Activated CD8-positive, alpha-beta T cell treated with anti-CD3 and anti-CD28 coated beads, Interleukin-2, amount 10 ng/mL, durations not matched to agents 7 days and 5 days (primary cell): ENCODE data around the gene NR6A1. TPM values are rescaled to one million over a fixed set of nuclear protein-coding genes. Genes with fewer than 3 reads are reported as not detected.

Experiments
- ATAC-seq: fragments of 150-1000 bp; cut with Tn5 transposase; one replicate; pipeline ENCODE4 v1.10.0; 2021; ENCODE audit warnings: moderate library complexity
- CTCF ChIA-PET: fragments of 350-600 bp; sonication (Branson Sonifier 250); formaldehyde crosslinking; loops from one replicate; lab custom pipeline; 2021; ENCODE audit warnings: antibody characterized with exemption; lab: Charles Lee
- POLR2A ChIA-PET: fragments of 350-600 bp; sonication (Branson Sonifier 250); formaldehyde crosslinking; loops from one replicate; lab custom pipeline; 2021; ENCODE audit warnings: antibody characterized with exemption; lab: Charles Lee
- DNase-seq: peaks from one replicate; pipeline ENCODE4 v3.0.0-alpha.2; 2020
- H3K27ac Mint-ChIP-seq: one replicate; pipeline ENCODE4 v1.8.0; 2021; ENCODE audit warnings: mild to moderate bottlenecking, mixed read lengths
- H3K27me3 Mint-ChIP-seq: one replicate; pipeline ENCODE4 v1.8.0; 2021; ENCODE audit warnings: low read depth, mixed read lengths
- H3K36me3 Mint-ChIP-seq: one replicate; pipeline ENCODE4 v1.8.0; 2021; ENCODE audit warnings: low read depth, mixed read lengths
- H3K4me1 Mint-ChIP-seq: one replicate; pipeline ENCODE4 v1.8.0; 2021; ENCODE audit warnings: low read depth, mixed read lengths
- H3K4me3 Mint-ChIP-seq: one replicate; pipeline ENCODE4 v1.8.0; 2021; ENCODE audit warnings: mild to moderate bottlenecking, mixed read lengths
- H3K9me3 Mint-ChIP-seq: one replicate; pipeline ENCODE4 v1.8.0; 2022; ENCODE audit warnings: mixed read lengths; ENCODE audit not compliant: insufficient read depth
- total RNA-seq, 2 experiments: library from RNA; stranded (reverse); gene quantifications; one replicate each; pipeline ENCODE4 v1.2.3, GENCODE V29; 2021

The NR6A1 gene
- total RNA-seq, 2 experiments from 2014 or later: 0.18 to 0.26 TPM

DNA sequence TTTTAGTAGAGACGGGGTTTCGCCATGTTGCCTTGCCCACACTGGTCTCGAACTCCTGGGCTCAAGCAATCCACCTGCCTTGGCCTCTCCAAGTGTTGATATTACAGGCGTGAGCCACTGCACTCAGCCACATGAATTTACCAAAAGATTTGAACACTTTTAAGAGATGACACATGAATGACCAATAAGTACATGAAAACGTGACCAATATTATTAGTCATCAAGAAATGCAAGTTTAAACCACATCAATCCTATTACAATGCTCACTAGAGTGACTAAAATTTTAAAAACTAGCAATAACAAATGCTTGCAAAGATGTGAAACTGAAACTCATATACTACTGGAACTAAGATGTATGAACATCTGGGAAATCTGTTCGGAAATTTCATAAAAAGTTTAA, 54.3 kb downstream of the NR6A1 start:
- DNase-seq: no peak
- no peak for ATAC-seq
- CTCF ChIA-PET: interaction anchor here (1.5 to 2.1 kb wide), 3 partner anchors 48 to 165 kb away, joined by 4 to 5 read pairs (median 4); no protein-coding TSS in a partner anchor
- Mint-ChIP-seq H3K27ac (no peak overlapping the region), H3K4me1 (no peaks in the 10 kb centered on the region), H3K27me3 (peaks cover 18% of the 10 kb centered on the region), H3K9me3 (no peaks in the 10 kb centered on the region), H3K36me3 (no peaks in the 10 kb centered on the region), H3K4me3 (no peak overlapping the region)
- POLR2A ChIA-PET: no interaction called here

DNA sequence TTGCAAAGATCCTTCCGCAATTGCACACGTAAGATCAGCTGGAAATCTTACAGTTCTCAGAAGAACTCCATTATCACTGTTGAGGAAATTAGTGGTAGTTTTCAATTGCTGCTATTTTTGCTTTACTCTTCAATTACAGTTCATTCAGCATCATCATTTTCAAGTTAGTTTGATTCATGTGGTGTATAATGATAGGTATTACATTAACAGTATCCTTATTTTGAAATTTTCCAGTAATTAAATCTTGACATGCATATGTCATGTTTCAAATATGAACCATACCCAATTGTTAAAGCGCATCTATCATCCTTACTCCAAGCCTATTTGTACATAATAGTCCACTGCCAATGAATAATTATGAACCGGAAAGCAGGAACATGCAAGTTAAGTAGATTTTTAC, 60.3 kb downstream of the NR6A1 start:
- H3K4me1 Mint-ChIP-seq: no peaks in the 10 kb centered on the region
- no peak overlapping the region for H3K4me3 Mint-ChIP-seq
- ATAC-seq (no peak), DNase-seq (no peak)
- H3K9me3 Mint-ChIP-seq: no peaks in the 10 kb centered on the region
- H3K36me3 Mint-ChIP-seq: no peaks in the 10 kb centered on the region
- ChIA-PET CTCF (interaction anchor here (0.9 to 4.6 kb wide), 6 partner anchors 10 to 159 kb away, joined by 3 to 95 read pairs (median 8); partner anchors contain the start of gene WDR38), POLR2A (no interaction called here)
- H3K27ac Mint-ChIP-seq: no peak overlapping the region
- peaks cover 20% of the 10 kb centered on the region for H3K27me3 Mint-ChIP-seq

DNA sequence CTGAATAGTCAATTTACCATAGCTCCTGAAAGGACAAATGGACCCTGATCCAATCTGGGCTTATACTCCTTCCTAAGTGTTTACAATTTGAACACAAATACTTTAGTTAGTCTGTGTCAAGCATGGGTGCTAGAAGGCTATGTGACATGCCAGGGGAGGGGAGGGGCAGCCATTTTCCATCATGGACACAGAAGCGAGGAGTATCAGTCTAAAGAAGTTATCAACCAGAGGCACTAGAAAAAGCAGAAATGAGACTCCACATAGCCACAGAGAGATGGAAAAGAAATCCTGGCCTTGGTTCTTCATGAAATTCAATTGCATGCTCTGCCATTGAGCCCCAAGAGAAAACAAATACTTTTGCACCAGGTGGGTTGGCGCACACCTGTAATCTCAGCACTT, 61.8 kb downstream of the NR6A1 start:
- H3K9me3 Mint-ChIP-seq: no peaks in the 10 kb centered on the region
- ATAC-seq (no peak), DNase-seq (no peak)
- no peak overlapping the region for H3K27ac Mint-ChIP-seq
- peaks cover 20% of the 10 kb centered on the region for H3K27me3 Mint-ChIP-seq
- POLR2A ChIA-PET: no interaction called here
- H3K4me3 Mint-ChIP-seq: no peak overlapping the region
- H3K4me1 Mint-ChIP-seq: no peaks in the 10 kb centered on the region
- CTCF ChIA-PET: interaction anchor here (1.6 to 2.8 kb wide), 3 partner anchors 90 to 158 kb away, joined by 3 to 16 read pairs (median 11); no protein-coding TSS in a partner anchor
- no peaks in the 10 kb centered on the region for H3K36me3 Mint-ChIP-seq

GRCh38 chr9:124708633-124709291, 62.3 kb downstream of the NR6A1 start:
- H3K4me3 Mint-ChIP-seq: no peak overlapping the region
- DNase-seq: no peak
- CTCF ChIA-PET: interaction anchor here (1.6 to 2.8 kb wide), 3 partner anchors 90 to 157 kb away, joined by 3 to 16 read pairs (median 11); no protein-coding TSS in a partner anchor
- H3K36me3 Mint-ChIP-seq: no peaks in the 10 kb centered on the region
- no peak overlapping the region for H3K27ac Mint-ChIP-seq
- H3K27me3 Mint-ChIP-seq: peaks cover 16% of the 10 kb centered on the region
- H3K4me1 Mint-ChIP-seq: no peaks in the 10 kb centered on the region
- no peaks in the 10 kb centered on the region for H3K9me3 Mint-ChIP-seq
- POLR2A ChIA-PET: interaction anchor here (0.6 kb wide), 1 partner anchor 78 kb away, joined by 3 read pairs; no protein-coding TSS in a partner anchor
- no peak for ATAC-seq

GRCh38 chr9:124708074-124708473, 63.0 kb downstream of the NR6A1 start:
- POLR2A ChIA-PET: interaction anchor here (0.6 kb wide), 1 partner anchor 77 kb away, joined by 3 read pairs; no protein-coding TSS in a partner anchor
- H3K36me3 Mint-ChIP-seq: no peaks in the 10 kb centered on the region
- H3K4me3 Mint-ChIP-seq: no peak overlapping the region
- DNase-seq (no peak), ATAC-seq (no peak)
- no peaks in the 10 kb centered on the region for H3K4me1 Mint-ChIP-seq
- CTCF ChIA-PET: interaction anchor here (1.6 to 2.8 kb wide), 3 partner anchors 89 to 157 kb away, joined by 3 to 16 read pairs (median 11); no protein-coding TSS in a partner anchor
- no peaks in the 10 kb centered on the region for H3K9me3 Mint-ChIP-seq
- H3K27me3 Mint-ChIP-seq: peaks cover 10% of the 10 kb centered on the region
- no peak overlapping the region for H3K27ac Mint-ChIP-seq

GRCh38 chr9:124707666-124708065, 63.4 kb downstream of the NR6A1 start:
- DNase-seq (no peak), ATAC-seq (no peak)
- no peak overlapping the region for H3K4me3 Mint-ChIP-seq
- H3K36me3 Mint-ChIP-seq: no peaks in the 10 kb centered on the region
- H3K27me3 Mint-ChIP-seq: peaks cover 10% of the 10 kb centered on the region
- POLR2A ChIA-PET: no interaction called here
- H3K27ac Mint-ChIP-seq: no peak overlapping the region
- CTCF ChIA-PET: interaction anchor here (1.6 to 2.8 kb wide), 3 partner anchors 89 to 156 kb away, joined by 3 to 16 read pairs (median 11); no protein-coding TSS in a partner anchor
- H3K9me3 Mint-ChIP-seq: no peaks in the 10 kb centered on the region
- no peaks in the 10 kb centered on the region for H3K4me1 Mint-ChIP-seq

DNA sequence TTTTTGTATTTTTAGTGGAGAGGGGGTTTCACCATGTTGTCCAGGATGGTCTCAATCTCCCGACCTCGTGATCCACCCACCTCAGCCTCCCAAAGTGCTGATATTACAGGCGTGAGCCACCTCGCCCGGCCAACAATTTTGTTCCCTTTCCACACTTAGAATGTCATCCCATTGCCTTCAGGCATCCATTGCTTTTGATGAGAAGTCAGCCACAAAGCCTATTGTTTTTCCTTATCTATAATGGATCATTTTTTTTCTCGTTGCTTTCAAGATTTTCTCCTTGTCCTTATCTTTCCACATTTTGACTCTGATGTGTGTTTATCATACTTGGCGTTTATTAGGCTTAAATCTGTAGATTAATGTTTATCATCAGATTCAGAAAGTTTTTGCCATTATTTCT, 64.4 kb downstream of the NR6A1 start:
- Mint-ChIP-seq H3K36me3 (no peaks in the 10 kb centered on the region), H3K27me3 (peaks cover 13% of the 10 kb centered on the region), H3K9me3 (no peaks in the 10 kb centered on the region), H3K4me3 (no peak overlapping the region), H3K27ac (no peak overlapping the region), H3K4me1 (no peaks in the 10 kb centered on the region)
- CTCF ChIA-PET: no interaction called here
- DNase-seq (no peak), ATAC-seq (no peak)
- POLR2A ChIA-PET: no interaction called here

GRCh38 chr9:124699575-124699974, 71.5 kb downstream of the NR6A1 start:
- H3K27ac Mint-ChIP-seq: no peak overlapping the region
- DNase-seq (no peak), ATAC-seq (no peak)
- ChIA-PET POLR2A (no interaction called here), CTCF (interaction anchor here (1.0 to 1.8 kb wide), 3 partner anchors 12 to 154 kb away, joined by 3 to 4 read pairs (median 4); partner anchors contain the start of gene WDR38)
- no peaks in the 10 kb centered on the region for H3K9me3 Mint-ChIP-seq
- no peaks in the 10 kb centered on the region for H3K4me1 Mint-ChIP-seq
- no peaks in the 10 kb centered on the region for H3K36me3 Mint-ChIP-seq
- H3K27me3 Mint-ChIP-seq: peaks cover 5% of the 10 kb centered on the region
- no peak overlapping the region for H3K4me3 Mint-ChIP-seq

DNA sequence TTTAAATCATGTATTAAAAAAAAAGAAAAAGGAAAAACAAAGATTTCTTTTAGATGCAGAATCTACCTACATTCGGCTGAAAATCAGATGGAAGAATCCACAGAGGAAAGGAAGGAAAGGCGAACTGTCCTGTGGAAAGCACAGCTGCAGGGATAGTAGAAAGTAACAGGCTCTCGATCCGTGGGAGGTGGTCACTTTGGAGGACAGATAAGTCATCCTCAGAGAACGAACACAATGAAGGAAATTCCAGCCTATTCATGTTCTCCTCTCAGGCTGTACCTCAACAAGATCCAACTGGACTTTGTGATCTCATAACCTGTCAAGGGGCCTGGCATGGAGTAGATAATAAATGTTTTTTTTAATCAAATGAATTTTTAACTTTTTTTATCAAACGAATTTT, 72.8 kb downstream of the NR6A1 start:
- H3K4me1 Mint-ChIP-seq: no peaks in the 10 kb centered on the region
- DNase-seq (no peak), ATAC-seq (no peak)
- H3K4me3 Mint-ChIP-seq: no peak overlapping the region
- no peaks in the 10 kb centered on the region for H3K36me3 Mint-ChIP-seq
- H3K27me3 Mint-ChIP-seq: peaks cover 5% of the 10 kb centered on the region
- H3K9me3 Mint-ChIP-seq: no peaks in the 10 kb centered on the region
- POLR2A ChIA-PET: no interaction called here
- CTCF ChIA-PET: interaction anchor here (1.6 kb wide), 1 partner anchor 81 kb away, joined by 4 read pairs; no protein-coding TSS in a partner anchor
- H3K27ac Mint-ChIP-seq: no peak overlapping the region

DNA sequence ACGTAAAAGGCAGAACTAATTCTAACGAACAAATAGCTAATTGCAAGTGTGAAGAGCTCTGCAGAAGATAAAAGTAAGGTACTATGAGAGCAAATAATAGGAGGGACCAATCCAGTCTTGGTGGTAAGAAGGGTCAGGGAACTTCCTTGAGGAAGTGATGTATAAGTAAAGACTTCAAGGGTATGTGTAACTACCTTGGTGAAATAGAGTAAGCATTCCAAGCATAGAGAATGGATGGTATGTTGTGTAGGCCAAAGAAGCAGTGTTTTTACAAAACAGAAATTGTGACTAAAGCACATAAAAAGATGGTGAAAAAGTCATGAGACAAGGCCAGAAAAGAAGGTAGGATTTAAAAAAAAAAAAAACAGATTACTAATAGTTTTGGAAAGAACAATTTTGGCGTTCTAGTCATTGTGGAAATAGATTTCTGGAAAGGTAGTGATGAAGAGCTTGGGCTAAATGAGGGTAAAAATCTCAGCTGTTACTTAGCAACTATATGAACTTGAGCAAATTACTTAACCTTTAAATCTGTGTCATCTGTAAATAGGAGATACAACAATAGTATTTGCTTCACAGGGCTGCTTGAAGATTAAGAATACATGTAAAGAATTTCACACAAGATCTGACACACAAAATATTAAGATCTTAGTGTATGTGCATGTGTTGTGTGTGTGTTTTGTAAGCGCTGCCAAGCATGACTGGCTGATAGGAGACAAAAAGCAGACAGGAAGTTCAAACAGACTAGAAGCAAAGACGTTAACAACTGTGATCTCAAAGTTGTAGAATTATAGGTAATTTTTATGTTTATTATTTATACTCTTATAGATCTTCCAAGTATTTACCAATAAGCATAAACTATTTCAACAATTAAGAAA, 73.5 kb downstream of the NR6A1 start:
- Mint-ChIP-seq H3K9me3 (no peaks in the 10 kb centered on the region), H3K27ac (no peak overlapping the region), H3K4me1 (no peaks in the 10 kb centered on the region), H3K36me3 (no peaks in the 10 kb centered on the region), H3K27me3 (peaks cover 4% of the 10 kb centered on the region), H3K4me3 (no peak overlapping the region)
- POLR2A ChIA-PET: no interaction called here
- DNase-seq (no peak), ATAC-seq (no peak)
- CTCF ChIA-PET: interaction anchor here (1.3 kb wide), 1 partner anchor 80 kb away, joined by 5 read pairs; no protein-coding TSS in a partner anchor

DNA sequence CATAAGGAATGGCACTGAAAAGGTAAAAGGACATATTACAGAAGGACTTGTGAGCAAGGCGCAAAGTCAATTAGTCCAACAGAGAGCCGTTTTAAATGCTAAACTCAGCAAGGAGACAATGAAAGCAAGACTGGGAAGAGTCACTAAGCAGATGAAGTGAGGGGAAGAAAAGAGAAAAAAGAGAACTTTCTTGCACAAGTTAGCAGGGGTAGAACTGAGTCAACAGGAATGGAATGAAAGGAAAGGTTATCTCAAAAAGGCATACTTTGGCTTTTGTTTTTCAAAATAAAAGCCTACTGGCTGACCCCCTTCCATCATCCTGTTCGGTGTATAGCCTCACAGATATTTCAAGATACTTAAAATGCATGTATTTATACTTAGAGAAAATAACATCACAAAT, 75.0 kb downstream of the NR6A1 start:
- H3K4me3 Mint-ChIP-seq: no peak overlapping the region
- no peaks in the 10 kb centered on the region for H3K9me3 Mint-ChIP-seq
- no peak overlapping the region for H3K27ac Mint-ChIP-seq
- no peaks in the 10 kb centered on the region for H3K36me3 Mint-ChIP-seq
- no peaks in the 10 kb centered on the region for H3K4me1 Mint-ChIP-seq
- POLR2A ChIA-PET: no interaction called here
- ATAC-seq: no peak
- DNase-seq: no peak
- no peaks in the 10 kb centered on the region for H3K27me3 Mint-ChIP-seq
- CTCF ChIA-PET: no interaction called here
